H1 (cell line): Measurements from ENCODE around the gene ODC1. TPM values are rescaled to one million over a fixed set of nuclear protein-coding genes. Genes with fewer than 3 reads are reported as not detected.

Source experiments
- CBX8 ChIP-seq: fragments of 300-800, 300-1000 bp; sonication (generic); IDR thresholded peaks from 2 replicates; pipeline ENCODE4 v1.7.1; 2016; ENCODE audit warnings: low read depth, low read length, borderline replicate concordance
- JUN ChIP-seq: IDR thresholded peaks from 2 replicates; pipeline ENCODE4 v1.6.1; 2011; ENCODE audit warnings: low read depth, mild to moderate bottlenecking, improper control_type of control experiment, low read length
- PHF8 ChIP-seq: fragments of 200-600 bp; sonication (generic); conservative IDR thresholded peaks from 2 replicates; pipeline ENCODE4 v1.7.1; 2012; ENCODE audit warnings: low read depth, mild to moderate bottlenecking, inconsistent platforms, low read length, moderate library complexity
- POLR2A ChIP-seq, 2 experiments: IDR thresholded peaks; 1 replicate in 1 of 2; 2 replicates in 1 of 2; pipeline ENCODE4 v1.6.1; 2011; ENCODE audit warnings: low read depth in 2 of 2, low read length in 2 of 2, mild to moderate bottlenecking in 2 of 2; ENCODE audit errors: control extremely low read depth in 1 of 2
- SIRT6 ChIP-seq: IDR thresholded peaks from one replicate; pipeline ENCODE4 v1.7.1; 2012; ENCODE audit warnings: low read length, inconsistent platforms
- SP1 ChIP-seq: IDR thresholded peaks from 2 replicates; pipeline ENCODE4 v1.6.1; 2011; ENCODE audit warnings: low read depth, low read length
- SRF ChIP-seq: IDR thresholded peaks from 2 replicates; pipeline ENCODE4 v1.6.1; 2011; ENCODE audit warnings: mild to moderate bottlenecking, low read depth, low read length, moderate library complexity
- SUZ12 ChIP-seq: fragments of 200-600 bp; sonication (generic); IDR thresholded peaks from 2 replicates; pipeline ENCODE4 v1.6.1; 2012; ENCODE audit warnings: mild to moderate bottlenecking, inconsistent platforms, low read length, moderate library complexity, mixed read lengths
- TAF1 ChIP-seq: IDR thresholded peaks from 2 replicates; pipeline ENCODE4 v1.6.1; 2011; ENCODE audit warnings: mild to moderate bottlenecking, low read depth, low read length
- TBP ChIP-seq: IDR thresholded peaks from 2 replicates; pipeline ENCODE4 v1.6.1; 2011; ENCODE audit warnings: low read depth, low read length, improper control_type of control experiment
- polyA plus RNA-seq, 7 experiments: library from polyadenylated mRNA; depleted of rRNA in 3 of 7; stranded (reverse) in 5 of 7; unstranded in 2 of 7; fragments of >200 nt in 5 of 7; fragments of 200-250 nt in 2 of 7; gene quantifications; 1 replicate in 5 of 7; 2 replicates in 1 of 7; 4 replicates in 1 of 7; pipeline versions ENCODE4 v1.2.1 to v1.2.3, GENCODE V29; 2011 to 2013; ENCODE audit warnings: missing spikeins in 2 of 7, mixed read lengths in 2 of 7
- total RNA-seq: library from RNA; stranded (reverse); fragmentation: NEBNext Ultra II Directional; extraction: Animal tissue kit (Norgen Biotek cat#: 25700); gene quantifications from 2 replicates; pipeline ENCODE4 v1.2.1, GENCODE V29; 2021

Gene ODC1
- total and polyA plus RNA-seq, 2 of the 8 experiments (the other 6 are each of a cell fraction or from before 2014, with no cell fraction given): 57.2 to 76.7 TPM

- TF ChIP-seq SP1 (no peak), SRF (no peak), SIRT6 (no peak), TBP (peak; percentile 19; the same call in 1 of the 2 replicates), SUZ12 (peak; percentile 5; the same call in 1 of the 2 replicates), JUN (no peak), POLR2A (IDR thresholded peaks at IDR 0.05; ENCODE audit: control extremely low read depth in 1 of 2, low read depth in 2 of 2, low read length in 2 of 2) (no peak; a peak in 2 of 3 replicates), PHF8 (peak; percentile 64), TAF1 (peak; percentile 53; the same call in 1 of the 2 replicates), CBX8 (no peak)
Observed at GRCh38 chr2:10448576-10449485, 704 bp upstream of the ODC1 start (continued).
